ENCODE results near the gene C10orf95.

The C10orf95 gene

DNA sequence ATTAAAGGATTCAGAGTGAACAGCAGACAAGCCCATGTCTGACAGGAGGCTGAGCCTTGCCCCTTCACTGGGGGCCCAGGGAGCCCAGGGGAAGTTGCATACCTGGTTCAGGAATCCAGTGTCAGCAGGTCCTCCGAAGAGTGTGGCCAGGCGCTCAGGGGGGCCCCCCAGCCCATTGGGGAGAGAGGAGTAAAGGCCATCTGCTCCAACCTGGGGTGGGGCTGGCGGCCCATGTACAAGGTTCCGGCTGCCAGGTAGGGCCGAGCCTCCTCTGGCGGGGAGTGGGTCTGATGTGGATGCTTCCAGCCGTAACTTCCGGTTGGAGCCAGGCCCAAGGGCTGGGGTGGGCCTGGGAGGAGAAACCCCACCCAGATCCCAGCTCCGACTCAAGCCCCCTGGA is 35.1 kb downstream of the C10orf95 start:
- no peak for DNase-seq (ENCODE audit: low spot score)

DNA sequence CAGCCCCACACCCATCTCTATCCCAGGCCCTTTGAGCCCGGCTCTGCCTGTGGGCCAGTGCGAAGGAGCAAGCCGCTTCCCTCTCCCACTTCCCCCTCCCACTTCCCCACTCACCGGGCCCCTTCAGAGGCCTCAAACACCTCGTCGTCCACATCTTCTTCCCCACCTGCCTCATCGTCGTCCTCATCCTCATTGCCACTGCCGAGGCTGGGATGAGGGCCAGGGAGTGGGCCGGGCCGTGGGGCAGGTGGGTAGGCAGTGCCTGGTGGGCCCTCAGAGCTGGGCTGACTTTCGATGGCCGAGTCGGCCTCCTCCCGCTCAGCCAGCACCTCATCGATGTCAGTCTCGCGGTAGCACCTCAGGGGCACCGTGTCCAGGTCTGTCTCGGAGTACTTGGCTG is 36.6 kb downstream of the C10orf95 start:
- no peak for DNase-seq (ENCODE audit: low spot score)

DNA sequence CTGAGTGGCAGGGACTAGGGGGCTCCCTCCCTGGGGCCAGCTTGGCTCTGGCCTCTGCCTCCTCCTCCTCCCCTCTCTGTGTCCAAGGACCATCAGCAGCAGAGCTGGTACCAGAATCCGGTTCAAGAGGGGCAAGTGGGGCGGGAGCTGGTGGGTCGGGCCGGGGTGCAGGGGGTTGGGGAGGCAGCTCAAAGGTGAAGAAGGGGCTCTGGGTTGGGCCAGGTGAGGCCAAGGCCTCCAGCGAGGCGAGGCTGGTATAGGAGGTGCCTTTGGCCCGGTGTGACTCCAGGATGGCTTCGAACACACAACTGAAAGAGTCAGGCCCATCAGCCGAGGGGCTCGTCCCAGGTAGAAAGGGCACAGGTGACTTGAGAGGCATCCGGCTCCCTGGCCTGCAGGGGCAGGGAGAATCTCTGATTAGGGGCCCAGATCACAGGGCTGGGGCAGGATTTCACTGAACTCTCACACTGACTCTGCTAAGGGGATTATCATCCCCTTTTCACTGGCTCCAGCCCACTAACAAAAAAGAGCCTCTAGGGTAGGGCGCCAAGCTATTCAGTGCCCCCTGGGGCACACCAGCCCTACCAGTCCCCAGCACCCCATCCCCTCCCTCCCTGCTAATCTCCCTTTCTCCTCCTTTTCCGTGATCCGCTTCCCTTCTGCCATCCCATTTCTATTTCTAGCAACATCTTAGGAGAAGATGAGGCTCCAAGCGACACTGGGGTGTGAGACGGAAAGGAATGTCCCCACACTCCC is 37.4 kb downstream of the C10orf95 start:
- no peak for DNase-seq (ENCODE audit: low spot score)

DNA sequence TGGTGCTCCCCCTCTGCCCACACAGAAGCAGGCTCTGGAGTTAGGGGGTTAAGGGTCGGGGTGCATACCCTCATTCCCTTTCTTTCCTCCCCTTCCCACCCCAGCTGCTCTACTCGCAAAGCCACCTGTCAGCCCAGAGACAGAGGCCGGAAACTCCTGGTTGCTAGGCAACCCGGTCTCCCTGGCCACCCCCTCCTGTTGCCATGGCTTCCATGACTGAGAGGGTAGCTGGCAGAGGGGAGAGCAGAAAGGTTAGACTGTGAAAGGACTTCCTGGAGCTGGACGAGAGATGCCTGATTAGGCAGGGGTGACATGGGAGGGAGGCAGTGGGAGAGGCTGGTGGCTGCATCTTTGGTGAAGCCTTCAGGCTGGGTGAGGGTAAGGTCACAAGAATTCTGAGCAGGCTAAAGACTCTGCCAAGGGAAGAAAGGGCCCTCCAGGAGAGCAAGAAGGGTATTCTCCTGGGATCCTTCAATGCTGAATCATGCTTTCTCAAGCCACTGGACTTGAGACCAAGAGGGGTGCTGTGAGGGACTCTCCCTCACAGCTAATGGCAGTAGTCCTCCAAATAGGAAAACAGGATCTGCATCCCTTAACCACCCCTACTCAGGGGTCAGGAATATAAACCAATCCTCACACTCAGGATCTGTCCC is 38.2 kb downstream of the C10orf95 start:
- DNase-seq (ENCODE audit: low spot score), result no peak

DNA sequence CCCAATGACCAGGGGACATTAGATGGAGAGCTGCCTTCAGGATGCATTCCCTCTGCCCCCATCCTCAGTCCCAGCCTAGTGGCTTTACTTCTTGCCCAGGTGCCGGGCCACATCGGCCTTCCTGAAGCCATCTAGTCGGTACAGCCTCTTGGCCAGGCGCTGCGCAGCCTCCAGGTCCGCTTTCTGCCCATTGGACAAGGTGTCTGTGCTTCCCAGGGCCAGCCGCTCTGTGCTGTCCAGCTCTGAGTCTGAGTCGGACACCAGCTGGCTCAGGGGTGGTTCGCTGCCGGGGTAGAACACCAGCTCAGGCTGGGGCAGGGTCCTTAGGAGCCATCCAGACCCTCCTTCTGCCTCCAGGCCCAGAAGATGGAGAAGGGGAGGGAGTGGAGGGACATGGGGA is 39.0 kb downstream of the C10orf95 start:
- DNase-seq (ENCODE audit: low spot score), result no peak

DNA sequence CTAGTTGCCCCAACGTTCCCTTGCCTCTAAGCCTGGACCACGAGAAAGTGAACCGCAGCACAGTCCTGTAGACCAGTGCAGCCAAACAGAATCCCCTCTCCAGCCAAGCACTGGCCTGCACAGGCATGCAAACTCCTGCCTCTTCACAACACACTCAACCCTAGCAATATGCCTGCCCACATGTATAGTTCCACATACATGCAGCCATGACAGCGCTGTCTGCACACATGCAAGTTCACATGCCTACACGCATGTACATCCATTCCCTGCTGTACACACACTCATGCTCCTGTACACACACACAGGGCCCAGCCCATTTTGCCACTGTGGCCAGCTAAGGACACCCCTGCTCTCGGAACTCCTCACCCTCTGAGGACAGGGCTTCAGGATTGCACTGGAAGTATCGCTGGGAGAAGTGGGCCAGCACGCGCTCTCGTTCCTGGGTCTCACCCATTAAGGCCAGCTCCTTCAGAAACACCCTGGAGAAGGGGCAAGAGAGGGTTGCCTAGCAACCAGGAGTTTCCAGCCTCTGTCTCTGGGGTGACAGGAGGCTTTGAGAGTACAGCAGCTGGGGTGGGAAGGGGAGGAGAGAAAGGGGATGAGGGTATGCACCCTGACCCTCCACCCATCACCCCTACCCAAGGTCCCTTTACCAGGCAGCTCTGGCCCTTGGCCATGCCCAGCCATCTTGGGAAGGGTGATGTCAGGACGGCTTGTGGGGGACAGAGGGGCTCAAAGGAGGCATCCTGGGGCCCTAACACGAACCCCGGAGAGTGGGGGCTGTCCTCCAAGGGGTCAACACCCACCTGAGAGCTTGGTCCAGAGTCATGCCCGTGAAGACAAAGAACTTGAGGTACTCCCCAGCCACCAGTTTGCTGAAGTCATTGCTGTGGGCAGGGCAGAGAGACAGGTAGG is 39.7 kb downstream of the C10orf95 start:
- no peak for DNase-seq (ENCODE audit: low spot score)

DNA sequence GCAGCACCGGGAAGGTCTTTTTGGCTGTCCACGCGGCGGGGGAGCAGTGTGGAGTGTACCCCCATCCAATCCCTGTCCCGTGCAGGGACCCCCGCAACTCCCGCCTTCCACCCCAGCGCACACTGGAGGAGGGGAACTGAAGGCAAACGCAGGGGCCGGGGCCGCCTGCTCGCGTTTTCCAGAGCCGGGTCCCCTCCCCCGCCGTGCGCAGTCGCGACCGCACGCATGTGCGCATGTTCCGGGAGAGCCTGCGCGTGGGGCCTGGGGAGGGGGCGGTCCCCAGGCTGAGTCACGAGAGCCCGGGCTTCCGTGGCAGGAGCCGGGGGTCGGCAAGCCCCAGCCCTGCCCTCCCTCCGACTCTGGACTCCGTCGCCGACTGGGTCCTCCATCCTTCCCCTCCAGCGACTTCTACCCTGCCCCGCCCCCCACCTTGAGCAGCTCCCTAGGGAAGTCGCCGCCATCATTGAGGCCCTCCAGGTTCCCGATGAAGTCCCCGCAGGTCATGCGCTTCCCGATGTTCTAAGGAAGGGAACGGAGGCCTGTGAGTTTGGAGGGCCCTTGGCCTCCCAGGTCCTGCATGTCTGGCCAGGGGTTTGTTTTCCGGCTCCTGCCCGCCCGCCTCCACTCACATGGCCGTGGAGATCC is 40.8 kb downstream of the C10orf95 start:
- no peak for DNase-seq (ENCODE audit: low spot score)

DNA sequence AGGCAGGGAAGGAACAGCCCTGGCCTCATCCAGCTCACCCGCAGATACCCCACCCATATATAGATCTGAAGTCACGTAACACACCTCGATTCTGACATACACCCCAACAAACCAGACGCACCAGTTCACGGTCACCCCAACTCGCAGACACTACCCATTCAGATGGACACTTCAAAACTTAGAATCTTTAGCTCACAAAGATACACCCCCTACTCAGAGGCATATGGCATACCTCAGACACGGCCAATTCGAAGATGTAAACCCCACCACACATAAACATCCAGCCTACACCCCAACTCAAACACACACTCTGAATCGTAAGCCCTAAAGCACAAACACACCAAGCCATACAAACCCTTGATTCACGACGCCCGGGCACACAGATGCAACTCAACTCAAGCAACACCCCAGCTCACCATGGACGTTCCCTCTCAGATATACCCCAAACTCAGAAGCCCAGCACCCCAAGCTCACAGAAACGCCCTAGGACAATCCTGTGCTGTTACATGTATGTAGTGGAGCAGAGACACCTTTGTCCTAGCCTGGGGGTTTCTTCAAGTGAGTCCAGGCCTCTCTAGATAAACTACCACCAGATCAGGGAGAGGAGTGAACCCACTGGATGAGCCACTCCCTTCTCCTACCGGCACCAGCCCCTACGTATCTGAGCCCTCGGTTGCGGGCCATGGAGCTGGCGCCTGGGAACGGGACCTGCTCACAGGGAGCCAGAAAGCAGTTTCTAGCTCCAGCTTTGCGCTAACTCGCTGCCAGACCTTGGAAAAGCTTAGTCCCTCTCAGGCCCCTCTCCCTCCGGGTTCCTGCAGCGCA is 41.5 kb downstream of the C10orf95 start:
- no peak for DNase-seq (ENCODE audit: low spot score)

DNA sequence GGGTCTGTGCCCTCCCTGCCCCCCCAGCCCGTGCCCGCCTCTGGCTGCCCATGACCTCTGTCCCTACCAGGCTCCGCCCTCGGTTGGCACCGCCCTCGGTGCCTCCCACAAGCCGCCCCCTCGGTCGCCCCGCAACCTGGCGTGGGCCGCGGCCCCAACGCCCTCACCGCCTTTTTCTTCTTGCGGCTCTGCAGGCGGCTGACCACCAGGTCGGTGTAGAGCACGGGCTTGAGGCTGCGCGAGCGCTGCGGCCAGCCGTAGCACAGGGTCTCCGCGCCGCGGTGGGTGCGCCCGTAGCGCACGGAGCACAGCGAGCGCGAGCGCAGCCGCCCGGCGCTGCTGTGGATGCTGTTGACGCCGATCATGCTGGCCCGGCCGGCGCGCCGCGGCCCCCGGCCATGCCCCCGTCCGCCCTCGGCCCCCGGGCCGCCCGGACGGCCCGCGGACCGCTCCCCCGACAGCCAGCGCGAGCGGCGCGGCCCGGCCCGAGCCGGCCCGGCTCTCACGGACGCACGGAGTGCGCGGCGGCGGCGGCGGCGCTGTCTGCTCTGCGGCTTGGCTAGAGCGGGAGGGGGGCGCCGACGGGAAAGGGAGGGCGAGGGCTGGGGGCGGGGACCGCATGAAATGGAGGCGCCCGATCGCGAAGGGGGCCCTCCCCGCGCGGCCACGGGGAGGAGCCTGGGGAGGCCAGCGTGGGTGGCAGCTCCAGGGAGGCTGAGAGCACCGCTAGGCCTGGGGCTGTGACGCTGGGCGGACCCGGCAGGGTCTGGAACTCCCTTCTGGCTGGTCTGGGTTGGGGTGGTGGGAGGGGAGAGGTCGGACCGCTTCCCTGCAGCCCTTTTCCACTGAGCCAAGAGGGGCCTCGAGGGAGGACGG is 42.4 kb downstream of the C10orf95 start:
- no peak for DNase-seq (ENCODE audit: low spot score)

DNA sequence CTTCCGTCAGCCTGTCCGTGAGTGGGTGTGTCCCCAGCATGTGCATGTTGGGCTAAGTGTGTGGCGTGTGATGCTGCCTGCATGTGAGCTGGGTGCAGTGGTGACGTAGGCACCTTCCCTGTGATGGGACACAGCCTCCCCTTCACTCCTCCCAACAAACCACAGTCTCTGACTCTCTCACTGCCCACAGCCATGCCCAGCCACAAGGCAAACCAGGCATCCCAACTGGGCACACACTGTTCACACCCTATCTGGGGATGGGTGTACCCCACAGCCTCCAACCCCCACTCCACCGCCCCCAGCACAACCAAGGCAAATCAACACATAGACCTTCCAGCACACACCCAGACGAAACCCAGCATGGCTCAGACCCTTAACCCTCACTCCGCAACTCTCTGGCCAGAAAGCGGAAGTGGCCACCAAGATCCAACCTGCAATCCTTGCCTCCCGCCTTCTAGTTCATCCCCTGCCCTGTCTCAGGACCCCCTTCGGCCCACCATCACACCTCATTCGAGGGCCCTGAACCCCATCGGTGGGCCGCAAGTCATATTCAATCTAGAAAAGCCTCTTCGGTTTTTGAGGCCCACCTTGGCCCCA is 43.1 kb downstream of the C10orf95 start:
- no peak for DNase-seq (ENCODE audit: low spot score)

DNA sequence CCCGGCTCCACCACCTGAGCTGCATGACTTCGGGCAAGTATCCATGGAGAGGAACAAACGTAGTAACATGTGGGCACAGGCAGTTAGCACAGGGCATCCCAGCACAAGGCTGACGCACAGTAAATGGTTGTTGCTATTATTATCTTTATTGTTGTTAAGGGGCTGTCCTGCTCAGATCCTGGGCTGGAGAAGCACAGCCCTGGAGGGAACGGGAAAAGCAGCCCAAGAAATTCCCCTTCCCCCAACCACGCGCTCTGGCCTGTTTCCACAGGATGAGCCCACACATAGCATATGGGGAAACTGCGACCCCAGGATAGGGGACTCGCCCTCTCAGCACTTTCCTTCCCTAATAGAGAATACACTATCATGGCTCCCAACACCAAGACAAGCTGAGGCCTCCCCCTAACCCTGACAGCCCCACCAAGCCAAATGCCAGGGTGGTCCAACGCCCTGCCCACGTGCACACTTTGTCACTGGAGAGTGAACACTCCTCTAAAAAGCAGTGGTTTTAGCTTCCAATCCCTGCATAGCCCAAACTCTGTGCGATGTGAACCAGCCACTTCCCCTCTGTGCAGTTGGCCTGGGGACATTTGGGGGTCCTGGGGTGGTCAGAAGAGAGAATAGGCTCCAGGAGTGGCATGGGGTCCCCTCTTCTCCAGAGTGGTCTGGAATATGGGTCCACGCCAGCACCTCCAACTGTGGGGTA is 43.8 kb downstream of the C10orf95 start:
- DNase-seq (ENCODE audit: low spot score), result no peak

DNA sequence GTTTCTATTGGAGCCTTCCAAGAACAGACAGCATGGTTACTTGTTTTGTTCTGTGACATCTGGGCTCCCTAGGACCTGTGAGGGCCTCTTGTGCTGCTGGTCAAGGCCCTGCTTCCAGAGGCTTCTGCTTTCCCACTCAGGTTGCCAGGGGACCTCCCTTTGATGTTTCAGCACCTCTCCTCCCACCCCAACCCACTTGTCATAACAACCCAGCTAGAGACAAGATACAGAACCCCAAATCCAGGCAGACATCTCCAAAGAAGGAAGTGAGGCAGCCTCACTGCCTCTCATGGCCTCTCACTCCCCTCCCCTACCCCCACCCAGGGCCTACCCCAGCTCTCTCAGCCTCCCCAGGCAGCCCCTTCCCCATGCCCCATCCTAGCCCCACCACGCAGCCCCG is 44.5 kb downstream of the C10orf95 start:
- DNase-seq (ENCODE audit: low spot score), result no peak

DNA sequence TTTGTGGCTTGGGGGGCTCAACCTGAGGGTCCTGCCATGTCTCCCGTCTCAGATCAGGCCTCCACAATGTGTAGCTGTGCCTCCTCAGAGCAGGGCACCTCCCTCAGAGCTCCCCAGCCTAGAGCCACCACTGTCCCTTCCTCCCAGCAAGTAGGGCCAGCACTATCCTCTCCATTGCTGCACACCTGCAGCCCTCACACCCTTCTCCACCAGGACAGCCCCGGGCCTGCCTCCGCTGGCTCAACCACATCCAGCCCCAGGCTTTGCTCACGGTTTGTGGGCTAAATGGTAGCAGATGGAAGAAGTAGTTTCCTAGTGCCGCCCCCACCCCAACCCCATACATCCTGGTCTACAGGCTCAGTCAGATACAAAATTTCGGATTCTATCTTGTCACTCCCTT is 45.7 kb downstream of the C10orf95 start:
- DNase-seq (ENCODE audit: low spot score), result no peak

DNA sequence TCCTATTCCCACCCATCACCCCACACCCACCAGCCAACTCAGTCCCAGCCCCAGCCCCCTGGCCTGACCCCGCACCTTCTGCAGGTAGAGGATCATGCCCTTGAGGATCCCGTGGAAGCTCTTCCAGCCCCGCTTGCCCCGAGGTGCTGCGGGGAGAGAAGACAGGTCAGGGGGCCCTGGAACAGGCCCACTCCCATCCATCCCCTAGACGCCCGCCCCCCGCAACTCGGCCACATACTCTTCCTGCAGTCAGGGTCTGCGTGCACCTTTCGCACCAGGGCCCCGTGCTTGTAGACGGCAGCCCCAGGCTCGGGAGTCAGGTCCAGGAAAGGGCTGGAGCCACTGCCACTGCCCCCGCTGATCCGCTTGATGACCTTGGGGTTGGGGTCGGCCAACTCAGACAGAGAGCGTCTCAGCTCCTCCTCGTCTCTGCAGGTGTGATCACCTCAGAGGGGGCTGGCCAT is 46.2 kb downstream of the C10orf95 start:
- DNase-seq (ENCODE audit: low spot score), result no peak

DNA sequence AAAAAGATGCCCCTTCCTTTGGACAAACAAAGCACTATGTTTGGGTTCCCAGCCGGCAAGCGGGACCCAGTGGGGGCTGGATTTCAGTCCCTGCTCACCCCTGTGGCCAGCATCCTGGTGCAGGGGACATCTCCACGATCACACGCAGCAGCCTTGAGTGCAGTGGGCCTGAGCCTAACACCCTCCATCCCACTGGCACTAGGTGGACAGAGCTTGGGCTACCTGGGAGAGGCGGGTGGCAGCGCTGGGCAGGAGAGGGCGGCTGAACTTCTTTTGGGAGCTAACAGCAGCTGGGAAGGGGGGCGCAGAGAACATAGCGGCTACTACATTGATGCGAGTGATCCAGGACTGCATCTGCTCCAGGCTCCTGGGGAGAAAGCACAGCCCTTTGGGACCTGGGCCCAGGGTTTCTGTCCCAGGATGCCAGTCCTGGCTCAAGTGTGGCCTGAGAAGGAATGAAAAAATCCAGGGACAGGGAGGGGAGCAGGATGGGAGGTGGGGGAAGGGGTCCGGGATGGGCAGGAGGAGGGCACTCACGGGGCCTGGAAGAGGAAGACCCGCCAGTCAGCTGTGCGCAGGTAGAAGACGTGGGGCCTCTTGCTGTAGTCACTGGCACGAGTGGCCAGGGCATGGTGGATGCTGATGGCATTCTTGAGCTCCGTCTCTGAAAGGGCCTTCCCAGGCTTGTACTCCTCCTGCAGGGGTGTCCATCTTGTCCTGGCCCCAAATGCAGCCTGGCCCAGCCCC is 46.8 kb downstream of the C10orf95 start:
- no peak for DNase-seq (ENCODE audit: low spot score)

DNA sequence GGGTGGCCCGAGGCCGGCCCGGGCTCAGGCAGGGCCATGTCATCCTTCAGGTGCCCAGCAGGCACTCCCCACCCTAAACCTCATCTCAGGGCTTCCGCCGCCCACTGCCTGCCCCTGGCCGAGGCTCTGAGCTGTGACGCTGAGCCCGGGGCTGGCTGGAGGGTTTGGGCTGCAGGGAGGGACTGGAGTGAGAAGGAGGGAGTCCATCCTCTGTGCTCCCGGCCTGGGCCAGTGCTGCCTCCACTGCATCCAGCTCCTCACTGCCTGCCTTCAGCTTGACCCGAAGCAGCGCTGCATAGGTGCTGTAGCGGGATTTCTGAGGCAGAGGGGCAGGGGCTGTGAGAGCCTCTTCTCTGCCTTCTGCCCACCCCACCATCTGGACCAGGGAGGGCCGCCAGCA is 48.2 kb downstream of the C10orf95 start:
- no peak for DNase-seq (ENCODE audit: low spot score)

DNA sequence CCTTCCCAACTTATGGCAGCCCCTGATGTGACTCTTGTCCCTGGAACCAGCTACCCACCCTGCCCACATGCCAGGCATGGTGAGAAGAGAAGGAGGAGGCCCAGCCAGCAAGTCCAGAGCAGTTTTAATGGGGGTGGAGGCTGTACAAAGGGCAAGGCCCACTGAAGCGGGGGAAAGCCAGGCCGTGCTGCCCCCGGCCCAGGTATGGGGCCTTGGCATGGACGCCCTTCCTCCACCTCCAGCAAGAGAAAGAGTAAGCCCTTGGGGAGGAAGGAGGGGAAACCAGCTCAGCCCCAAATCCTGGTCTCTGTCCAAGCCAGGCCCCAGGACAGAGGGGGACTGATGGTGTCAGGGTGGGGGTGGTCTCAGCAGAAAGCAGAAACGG is 48.8 kb downstream of the C10orf95 start:
- DNase-seq (ENCODE audit: low spot score), result no peak

DNA sequence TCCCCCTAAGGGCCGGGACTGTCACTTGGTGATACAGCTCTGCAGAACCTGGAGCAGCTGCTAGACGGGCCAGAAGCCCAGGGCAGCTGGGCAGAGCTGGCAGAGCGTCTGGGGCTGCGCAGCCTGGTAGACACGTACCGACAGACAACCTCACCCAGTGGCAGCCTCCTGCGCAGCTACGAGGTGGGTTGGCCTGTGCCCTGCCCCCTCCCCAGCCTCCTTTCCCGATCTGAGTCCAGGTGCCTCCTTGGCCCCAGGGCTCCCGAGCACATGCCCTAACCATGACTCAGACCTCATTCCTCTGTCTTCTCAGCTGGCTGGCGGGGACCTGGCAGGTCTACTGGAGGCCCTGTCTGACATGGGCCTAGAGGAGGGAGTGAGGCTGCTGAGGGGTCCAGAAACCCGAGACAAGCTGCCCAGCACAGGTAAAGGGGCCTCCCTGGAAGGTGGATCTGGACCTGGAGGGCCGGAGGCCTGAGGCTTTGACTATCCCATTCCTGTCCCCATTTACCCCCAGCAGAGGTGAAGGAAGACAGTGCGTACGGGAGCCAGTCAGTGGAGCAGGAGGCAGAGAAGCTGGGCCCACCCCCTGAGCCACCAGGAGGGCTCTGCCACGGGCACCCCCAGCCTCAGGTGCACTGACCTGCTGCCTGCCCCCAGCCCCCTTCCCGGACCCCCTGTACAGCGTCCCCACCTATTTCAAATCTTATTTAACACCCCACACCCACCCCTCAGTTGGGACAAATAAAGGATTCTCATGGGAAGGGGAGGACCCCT is 49.4 kb downstream of the C10orf95 start:
- no peak for DNase-seq (ENCODE audit: low spot score)

All from globus pallidus (tissue), 1 donor.